Measurements from ENCODE around the gene GCAT. TPM values are rescaled to one million over a fixed set of nuclear protein-coding genes. Genes with fewer than 3 reads are reported as not detected.

GCAT gene
- 8.2 to 8.5 TPM (median 8.4 TPM) in 3 replicates for polyA plus RNA-seq
- polyA plus RNA-seq (2011; ENCODE audit: low read depth): 9.2 TPM
- 6.1 and 12.1 TPM in 2 replicates for polyA plus RNA-seq (2011; cell fraction: cytosol; rRNA removed)
- 6.6 and 8.2 TPM in 2 replicates for polyA plus RNA-seq (2011; cell fraction: nucleus; rRNA removed)
- polyA plus RNA-seq (2012; ENCODE audit: low replicate concordance): 8.4 and 13.9 TPM in 2 replicates
- polyA minus RNA-seq: 6.7 to 11.5 TPM (median 9.6 TPM) in 3 replicates
- 28.4 TPM for polyA minus RNA-seq (2011; cell fraction: cytosol; rRNA and poly(A)+ RNA removed)
- polyA minus RNA-seq (2011; cell fraction: nucleus; rRNA and poly(A)+ RNA removed): 3.2 and 4.5 TPM in 2 replicates

DNA sequence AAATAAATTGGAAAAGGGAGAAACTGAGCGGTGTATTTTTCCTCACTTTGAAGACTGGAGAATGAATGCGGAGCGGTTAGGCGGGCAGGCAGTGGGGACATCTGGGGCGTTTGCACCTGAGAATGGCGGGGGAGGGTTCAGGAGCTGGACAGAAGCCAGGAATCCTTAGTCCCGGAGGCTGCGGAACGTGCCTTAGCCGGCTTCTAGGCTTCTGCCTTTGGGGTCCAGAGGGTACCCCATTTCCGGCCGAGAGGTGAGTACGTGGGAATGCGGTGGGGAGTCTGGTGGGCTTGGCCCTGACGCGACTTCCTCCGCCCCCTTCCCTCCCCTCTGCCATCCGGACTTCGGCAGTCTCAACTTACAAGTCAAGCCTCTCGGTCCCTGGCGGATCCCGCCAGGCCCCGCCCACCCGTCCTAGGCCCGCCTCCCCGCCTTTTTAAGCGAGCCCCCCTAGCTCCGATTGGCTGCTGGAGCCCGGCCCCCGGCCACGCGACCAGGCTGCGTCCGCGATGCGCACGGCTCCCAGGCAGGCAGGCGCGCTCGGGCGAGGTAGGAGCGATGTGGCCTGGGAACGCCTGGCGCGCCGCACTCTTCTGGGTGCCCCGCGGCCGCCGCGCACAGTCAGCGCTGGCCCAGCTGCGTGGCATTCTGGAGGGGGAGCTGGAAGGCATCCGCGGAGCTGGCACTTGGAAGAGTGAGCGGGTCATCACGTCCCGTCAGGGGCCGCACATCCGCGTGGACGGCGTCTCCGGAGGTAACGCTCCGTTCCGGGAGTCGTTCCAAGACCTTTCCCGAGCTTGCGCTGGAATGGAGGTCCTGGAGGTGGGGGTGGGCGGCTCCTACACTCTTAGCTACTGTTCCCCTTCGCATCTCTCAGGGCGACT, at the start of gene GCAT:
TSS of gene GCAT (plus strand) at position 525 of the 884 bp plus-strand sequence. CDS start at position 559, 34 bp downstream.
- no peaks in the 10 kb centered on the region for H3K9me3 ChIP-seq (ENCODE audit: control insufficient read depth, low read depth, low read length)
- H3K9me1 ChIP-seq (ENCODE audit: control insufficient read depth, extremely low read depth, insufficient read depth, low read length): no peaks in the 10 kb centered on the region
- dilution Hi-C loops (cut with MboI; ENCODE audit: extremely low pct_ligation_motif_present, low sequenced_read_pairs): no loop called here
- peaks cover 13% of the 10 kb centered on the region for H3K4me1 ChIP-seq (ENCODE audit: control insufficient read depth, extremely low read depth, insufficient read depth, low read length)
- TF ChIP-seq, protein P1, sequence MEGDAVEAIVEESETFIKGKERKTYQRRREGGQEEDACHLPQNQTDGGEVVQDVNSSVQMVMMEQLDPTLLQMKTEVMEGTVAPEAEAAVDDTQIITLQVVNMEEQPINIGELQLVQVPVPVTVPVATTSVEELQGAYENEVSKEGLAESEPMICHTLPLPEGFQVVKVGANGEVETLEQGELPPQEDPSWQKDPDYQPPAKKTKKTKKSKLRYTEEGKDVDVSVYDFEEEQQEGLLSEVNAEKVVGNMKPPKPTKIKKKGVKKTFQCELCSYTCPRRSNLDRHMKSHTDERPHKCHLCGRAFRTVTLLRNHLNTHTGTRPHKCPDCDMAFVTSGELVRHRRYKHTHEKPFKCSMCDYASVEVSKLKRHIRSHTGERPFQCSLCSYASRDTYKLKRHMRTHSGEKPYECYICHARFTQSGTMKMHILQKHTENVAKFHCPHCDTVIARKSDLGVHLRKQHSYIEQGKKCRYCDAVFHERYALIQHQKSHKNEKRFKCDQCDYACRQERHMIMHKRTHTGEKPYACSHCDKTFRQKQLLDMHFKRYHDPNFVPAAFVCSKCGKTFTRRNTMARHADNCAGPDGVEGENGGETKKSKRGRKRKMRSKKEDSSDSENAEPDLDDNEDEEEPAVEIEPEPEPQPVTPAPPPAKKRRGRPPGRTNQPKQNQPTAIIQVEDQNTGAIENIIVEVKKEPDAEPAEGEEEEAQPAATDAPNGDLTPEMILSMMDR (optimal IDR thresholded peaks at IDR 0.05 in 1 of 3, IDR thresholded peaks at IDR 0.05 in 1 of 3, conservative IDR thresholded peaks at IDR 0.05 in 1 of 3; ENCODE audit: extremely low read depth in 1 of 3, insufficient read depth in 2 of 3, low read length in 3 of 3): no peak
- no peak for TF ChIP-seq EZH2 (IDR thresholded peaks at IDR 0.05; ENCODE audit: low read length)
- peak; percentile 73 for DNase-seq (ENCODE audit: low read depth, low spot score)
- no peaks in the 10 kb centered on the region for H3K36me3 ChIP-seq (ENCODE audit: control insufficient read depth in 2 of 2, extremely low read depth in 1 of 2, insufficient read depth in 2 of 2, low read length in 2 of 2)
- peak within 1 kb of the TSS; percentile 94 for H2AFZ ChIP-seq (ENCODE audit: control insufficient read depth, low read length)
- no peaks in the 10 kb centered on the region for H3K27me3 ChIP-seq (ENCODE audit: control insufficient read depth, extremely low read depth, insufficient read depth, low read length)
- peak; percentile 67 for FAIRE-seq
- peak within 1 kb of the TSS; percentile 50 to 76 (median 57) for H3K4me3 ChIP-seq (ENCODE audit: control insufficient read depth in 2 of 3, extremely low read depth in 1 of 3, insufficient read depth in 2 of 3, low read depth in 1 of 3, low read length in 3 of 3)
- H3K27ac ChIP-seq (ENCODE audit: control insufficient read depth, insufficient read depth, low read length): peak within 1 kb of the TSS; percentile 69
- H3K9ac ChIP-seq (ENCODE audit: control insufficient read depth, extremely low read depth, insufficient read depth, low read length): peak within 1 kb of the TSS; percentile 84
- no peaks in the 10 kb centered on the region for H4K20me1 ChIP-seq (ENCODE audit: control insufficient read depth, extremely low read depth, insufficient read depth, low read length)
- no peaks in the 10 kb centered on the region for H3K79me2 ChIP-seq (ENCODE audit: control insufficient read depth, insufficient read depth, low read length)
- peak within 1 kb of the TSS; percentile 94 for H3K4me2 ChIP-seq (ENCODE audit: control insufficient read depth, extremely low read depth, insufficient read depth, low read depth, low read length)

DNA sequence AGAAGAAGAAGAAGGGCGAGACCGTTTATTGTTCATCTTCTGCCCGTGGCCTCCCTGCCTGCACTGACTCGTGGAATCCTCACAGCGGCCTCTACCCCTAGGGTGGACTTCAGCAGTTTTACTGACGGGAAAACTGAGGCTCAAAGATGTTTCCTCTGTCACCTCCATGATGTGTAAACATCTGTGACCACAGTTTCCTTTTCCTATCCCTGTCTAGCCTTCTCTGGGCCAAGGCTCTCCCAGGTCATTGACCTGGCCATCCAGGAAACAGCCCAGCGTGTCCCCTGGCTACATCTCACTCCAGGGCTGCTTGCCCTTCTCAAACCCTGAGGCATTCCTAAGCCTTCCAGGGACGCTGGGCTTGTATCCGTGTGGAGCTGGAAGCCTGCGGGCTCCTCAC, 49.0 kb upstream of the GCAT start:
- H3K9me1 ChIP-seq (ENCODE audit: control insufficient read depth, extremely low read depth, insufficient read depth, low read length): peaks cover 2% of the 10 kb centered on the region
- no peak overlapping the region for H3K9ac ChIP-seq (ENCODE audit: control insufficient read depth, extremely low read depth, insufficient read depth, low read length)
- peaks cover 6% of the 10 kb centered on the region for H4K20me1 ChIP-seq (ENCODE audit: control insufficient read depth, extremely low read depth, insufficient read depth, low read length)
- dilution Hi-C loops (cut with MboI; ENCODE audit: extremely low pct_ligation_motif_present, low sequenced_read_pairs): no loop called here
- H3K4me1 ChIP-seq (ENCODE audit: control insufficient read depth, extremely low read depth, insufficient read depth, low read length): peaks cover 17% of the 10 kb centered on the region
- no peaks in the 10 kb centered on the region for H3K79me2 ChIP-seq (ENCODE audit: control insufficient read depth, insufficient read depth, low read length)
- H3K27me3 ChIP-seq (ENCODE audit: control insufficient read depth, extremely low read depth, insufficient read depth, low read length): no peaks in the 10 kb centered on the region
- H3K4me2 ChIP-seq (ENCODE audit: control insufficient read depth, extremely low read depth, insufficient read depth, low read depth, low read length): no peak overlapping the region
- H2AFZ ChIP-seq (ENCODE audit: control insufficient read depth, low read length): no peak overlapping the region
- DNase-seq (ENCODE audit: low read depth, low spot score): no peak
- no peak overlapping the region for H3K4me3 ChIP-seq (ENCODE audit: control insufficient read depth in 2 of 3, extremely low read depth in 1 of 3, insufficient read depth in 2 of 3, low read depth in 1 of 3, low read length in 3 of 3)
- H3K9me3 ChIP-seq (ENCODE audit: control insufficient read depth, low read depth, low read length): no peaks in the 10 kb centered on the region
- H3K27ac ChIP-seq (ENCODE audit: control insufficient read depth, insufficient read depth, low read length): no peak overlapping the region
- FAIRE-seq: no peak
- H3K36me3 ChIP-seq (ENCODE audit: control insufficient read depth in 2 of 2, extremely low read depth in 1 of 2, insufficient read depth in 2 of 2, low read length in 2 of 2): peaks cover 41 to 53% of the 10 kb centered on the region in 2 experiments
- TF ChIP-seq, protein P1 (optimal IDR thresholded peaks at IDR 0.05 in 1 of 3, IDR thresholded peaks at IDR 0.05 in 1 of 3, conservative IDR thresholded peaks at IDR 0.05 in 1 of 3; ENCODE audit: extremely low read depth in 1 of 3, insufficient read depth in 2 of 3, low read length in 3 of 3): no peak
- TF ChIP-seq EZH2 (IDR thresholded peaks at IDR 0.05; ENCODE audit: low read length): no peak
